ENCODE measurements around the gene LRP3. TPM values are rescaled to one million over a fixed set of nuclear protein-coding genes. Genes with fewer than 3 reads are reported as not detected.
"Not testable (repeated sequence)": the region's sequence is repeated elsewhere in the genome, so short reads cannot be mapped to it uniquely, and the experiment has no call there.

Gene LRP3
- total RNA-seq, 1 donor from 2014 or later, result 9.0 TPM

DNA sequence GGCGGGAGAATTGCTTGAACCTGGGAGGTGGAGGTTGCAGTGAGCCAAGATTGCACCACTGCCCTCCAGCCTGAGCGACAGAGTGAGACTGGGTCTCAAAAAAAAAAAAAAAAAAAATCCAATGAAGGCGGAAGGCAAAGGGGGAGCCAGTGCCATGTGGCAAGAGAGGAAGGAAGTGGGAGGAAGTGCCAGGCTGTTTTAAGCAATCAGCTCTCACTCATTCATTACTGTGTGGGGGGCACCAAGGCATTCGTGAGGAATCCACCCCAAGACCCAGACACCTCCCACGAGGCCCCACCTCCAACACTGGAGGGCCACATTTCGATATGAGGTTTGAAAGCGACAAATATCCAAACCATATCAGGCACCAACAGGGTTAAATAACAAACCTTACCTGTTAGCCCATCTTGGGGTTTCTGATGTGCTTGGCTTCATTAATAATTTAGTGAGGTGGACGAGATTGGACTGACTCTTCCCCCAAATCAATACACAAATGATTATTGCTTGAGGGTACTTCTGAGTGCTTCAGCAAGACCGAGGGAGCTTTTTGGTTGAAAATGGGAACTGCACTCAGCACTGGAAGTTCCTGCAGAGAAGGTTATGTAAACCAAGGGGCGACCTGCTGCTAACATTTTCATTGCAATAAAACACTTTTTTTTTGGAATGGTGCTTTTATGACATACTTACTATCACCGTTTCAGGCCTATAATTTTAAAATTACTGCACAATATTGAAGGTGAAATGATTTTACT, 7.5 kb upstream of the LRP3 start:
- H3K4me3 ChIP-seq (ENCODE audit: low read depth, low read length), result no peak overlapping the region
- no peaks in the 10 kb centered on the region for H3K27me3 ChIP-seq (ENCODE audit: control insufficient read depth, insufficient read depth, low read length)
- DNase-seq (ENCODE audit: low read depth) (no peak), FAIRE-seq (no peak)
- H3K36me3 ChIP-seq (ENCODE audit: control insufficient read depth, insufficient read depth, low read length), result no peaks in the 10 kb centered on the region
- TF ChIP-seq, protein P1, sequence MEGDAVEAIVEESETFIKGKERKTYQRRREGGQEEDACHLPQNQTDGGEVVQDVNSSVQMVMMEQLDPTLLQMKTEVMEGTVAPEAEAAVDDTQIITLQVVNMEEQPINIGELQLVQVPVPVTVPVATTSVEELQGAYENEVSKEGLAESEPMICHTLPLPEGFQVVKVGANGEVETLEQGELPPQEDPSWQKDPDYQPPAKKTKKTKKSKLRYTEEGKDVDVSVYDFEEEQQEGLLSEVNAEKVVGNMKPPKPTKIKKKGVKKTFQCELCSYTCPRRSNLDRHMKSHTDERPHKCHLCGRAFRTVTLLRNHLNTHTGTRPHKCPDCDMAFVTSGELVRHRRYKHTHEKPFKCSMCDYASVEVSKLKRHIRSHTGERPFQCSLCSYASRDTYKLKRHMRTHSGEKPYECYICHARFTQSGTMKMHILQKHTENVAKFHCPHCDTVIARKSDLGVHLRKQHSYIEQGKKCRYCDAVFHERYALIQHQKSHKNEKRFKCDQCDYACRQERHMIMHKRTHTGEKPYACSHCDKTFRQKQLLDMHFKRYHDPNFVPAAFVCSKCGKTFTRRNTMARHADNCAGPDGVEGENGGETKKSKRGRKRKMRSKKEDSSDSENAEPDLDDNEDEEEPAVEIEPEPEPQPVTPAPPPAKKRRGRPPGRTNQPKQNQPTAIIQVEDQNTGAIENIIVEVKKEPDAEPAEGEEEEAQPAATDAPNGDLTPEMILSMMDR (IDR thresholded peaks at IDR 0.05; ENCODE audit: insufficient read depth, low read length, severe bottlenecking), result no peak

DNA sequence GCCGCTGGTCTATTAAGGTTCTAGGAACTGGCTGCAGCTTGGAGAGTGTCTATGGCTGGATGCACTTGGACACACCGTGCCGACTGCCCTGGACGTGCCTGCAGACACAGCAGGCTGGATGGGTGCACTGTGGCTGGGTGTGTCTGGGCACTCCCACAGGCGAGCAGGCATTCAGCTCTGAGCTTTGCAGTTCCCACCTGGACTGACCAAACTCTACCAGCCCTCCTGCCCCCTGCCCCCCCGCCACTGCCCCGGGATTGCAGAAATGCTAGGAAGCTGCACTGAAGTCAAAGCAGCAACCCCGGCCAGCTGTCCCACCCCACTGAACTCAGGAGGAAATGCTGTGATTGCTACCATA, 7.0 kb upstream of the LRP3 start:
- Histone ChIP-seq H3K27me3 (ENCODE audit: control insufficient read depth, insufficient read depth, low read length) (no peaks in the 10 kb centered on the region), H3K36me3 (ENCODE audit: control insufficient read depth, insufficient read depth, low read length) (no peaks in the 10 kb centered on the region), H3K4me3 (ENCODE audit: low read depth, low read length) (no peak overlapping the region)
- no peak for FAIRE-seq
- TF ChIP-seq, protein P1 (IDR thresholded peaks at IDR 0.05; ENCODE audit: insufficient read depth, low read length, severe bottlenecking), result no peak
- DNase-seq (ENCODE audit: low read depth), result no peak

DNA sequence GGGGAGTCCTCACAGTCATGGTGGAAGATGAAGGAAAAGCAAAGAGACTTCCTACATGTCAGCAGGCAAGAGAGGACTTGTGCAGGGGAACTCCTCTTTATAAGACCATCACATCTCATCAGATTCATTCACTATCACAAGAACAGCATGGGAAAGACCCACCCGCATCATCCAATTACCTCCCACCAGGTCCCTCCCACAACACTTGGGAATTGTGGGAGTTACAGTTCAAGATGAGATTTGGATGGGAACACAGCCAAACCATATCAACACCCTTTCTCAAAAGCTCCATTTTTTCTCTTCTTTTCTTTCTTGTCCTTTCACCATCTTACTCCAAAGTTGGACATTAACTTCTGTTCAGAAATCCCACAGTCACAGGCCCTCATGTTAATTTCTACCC, 4.7 kb upstream of the LRP3 start:
- TF ChIP-seq, protein P1 (IDR thresholded peaks at IDR 0.05; ENCODE audit: insufficient read depth, low read length, severe bottlenecking), result no peak
- FAIRE-seq, result no peak

DNA sequence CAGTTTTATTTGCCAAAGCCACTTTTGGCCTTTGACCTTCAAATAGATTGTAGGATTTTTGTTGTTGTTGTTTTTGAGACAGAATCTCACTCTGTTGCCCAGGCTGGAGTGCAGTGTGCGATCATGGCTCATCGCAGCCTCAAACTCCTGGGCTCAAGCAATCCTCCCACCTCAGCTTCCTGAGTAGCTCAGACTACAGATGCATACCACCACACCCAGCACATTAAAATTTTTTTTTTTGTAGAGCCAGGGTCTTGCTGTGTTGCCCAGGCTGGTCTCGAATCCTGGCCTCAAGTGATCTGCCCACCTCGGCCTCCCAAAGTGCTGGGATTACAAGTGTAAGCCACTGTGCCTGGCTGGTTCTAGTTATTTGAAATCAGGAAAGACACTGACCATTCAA, 3.0 kb upstream of the LRP3 start:
- not testable (repeated sequence) for DNase-seq (ENCODE audit: low read depth); H3K36me3 ChIP-seq (ENCODE audit: control insufficient read depth, insufficient read depth, low read length); H3K27me3 ChIP-seq (ENCODE audit: control insufficient read depth, insufficient read depth, low read length); H3K4me3 ChIP-seq (ENCODE audit: low read depth, low read length)
- peak; percentile 18 for FAIRE-seq

More for the DNA sequence above, 4.7 kb upstream of the LRP3 start:
- Histone ChIP-seq H3K27me3 (ENCODE audit: control insufficient read depth, insufficient read depth, low read length) (peaks cover 2% of the 10 kb centered on the region), H3K36me3 (ENCODE audit: control insufficient read depth, insufficient read depth, low read length) (no peaks in the 10 kb centered on the region), H3K4me3 (ENCODE audit: low read depth, low read length) (no peak overlapping the region)
- no peak for DNase-seq (ENCODE audit: low read depth)

DNA sequence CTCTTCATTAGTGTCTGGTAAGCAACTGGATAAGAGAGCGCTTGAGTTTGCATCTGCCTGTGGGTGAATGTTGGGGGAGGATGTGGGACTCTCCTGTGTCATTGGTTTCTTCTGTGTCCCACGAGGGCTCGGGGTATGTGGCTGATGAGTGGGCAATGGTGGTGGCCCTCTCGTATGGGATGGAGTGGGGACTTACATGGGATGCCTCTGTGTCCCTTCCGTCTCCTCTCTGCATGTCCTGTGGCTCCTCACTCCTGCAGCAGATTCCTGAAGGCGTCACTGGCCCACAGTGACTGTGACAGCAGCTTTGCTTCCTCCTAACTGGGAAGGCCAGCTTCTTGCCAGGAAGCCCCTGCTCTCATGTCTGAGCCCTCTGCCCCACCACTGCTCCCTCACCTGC, 2.6 kb upstream of the LRP3 start:
- Histone ChIP-seq H3K4me3 (ENCODE audit: low read depth, low read length) (no peak overlapping the region), H3K27me3 (ENCODE audit: control insufficient read depth, insufficient read depth, low read length) (peaks cover 2% of the 10 kb centered on the region), H3K36me3 (ENCODE audit: control insufficient read depth, insufficient read depth, low read length) (no peaks in the 10 kb centered on the region)
- no peak for FAIRE-seq
- DNase-seq (ENCODE audit: low read depth), result no peak
- TF ChIP-seq, protein P1 (IDR thresholded peaks at IDR 0.05; ENCODE audit: insufficient read depth, low read length, severe bottlenecking), result no peak

DNA sequence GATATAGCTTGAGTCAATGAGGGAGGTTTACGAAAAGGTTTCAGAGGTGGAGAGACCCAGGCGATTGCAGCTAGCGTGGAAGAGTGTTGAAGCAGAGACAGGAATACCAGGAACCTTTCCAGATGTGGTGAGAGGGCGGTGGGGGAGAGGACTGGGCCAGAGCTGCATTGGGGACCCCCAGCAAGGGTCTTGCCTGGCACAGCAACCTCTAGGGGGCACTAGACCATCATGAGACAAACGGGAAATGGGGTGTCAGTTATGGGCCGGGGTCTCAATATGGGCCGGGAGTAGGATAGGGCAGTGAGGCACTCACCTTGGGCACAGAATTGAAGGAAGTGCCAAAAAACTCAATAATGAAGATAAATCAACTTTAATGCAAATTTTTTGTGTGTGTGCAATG, 2.1 kb upstream of the LRP3 start:
- no peak for DNase-seq (ENCODE audit: low read depth)
- H3K4me3 ChIP-seq (ENCODE audit: low read depth, low read length), result no peak overlapping the region
- TF ChIP-seq, protein P1 (IDR thresholded peaks at IDR 0.05; ENCODE audit: insufficient read depth, low read length, severe bottlenecking), result no peak
- FAIRE-seq, result no peak
- no peaks in the 10 kb centered on the region for H3K36me3 ChIP-seq (ENCODE audit: control insufficient read depth, insufficient read depth, low read length)
- peaks cover 2% of the 10 kb centered on the region for H3K27me3 ChIP-seq (ENCODE audit: control insufficient read depth, insufficient read depth, low read length)
